H9 (cell line): ENCODE measurements around the gene ZNF831. TPM values are rescaled to one million over a fixed set of nuclear protein-coding genes. Genes with fewer than 3 reads are reported as not detected.

Experiments used
- DNase-seq: peaks from one replicate; pipeline ENCODE4 v3.0.0-alpha.2; 2017
- H2AFZ ChIP-seq: one replicate; pipeline ENCODE4 v1.6.1; 2013; ENCODE audit warnings: mild to moderate bottlenecking, low read length, control low read depth, moderate library complexity
- H2AK5ac ChIP-seq: 2 replicates; pipeline ENCODE4 v1.6.1; 2013; ENCODE audit warnings: low read length, control low read depth, mixed read lengths; ENCODE audit not compliant: insufficient read length
- H2BK120ac ChIP-seq: one replicate; pipeline ENCODE4 v1.6.1; 2013; ENCODE audit warnings: low read depth, mild to moderate bottlenecking, low read length, control low read depth, inconsistent platforms; ENCODE audit not compliant: poor library complexity, severe bottlenecking
- H2BK12ac ChIP-seq: 2 replicates; pipeline ENCODE4 v1.6.1; 2013; ENCODE audit warnings: low read length, control low read depth, mixed read lengths, low read depth; ENCODE audit not compliant: insufficient read length
- H2BK15ac ChIP-seq: 2 replicates; pipeline ENCODE4 v1.6.1; 2013; ENCODE audit warnings: low read depth, low read length, control low read depth
- H2BK20ac ChIP-seq: one replicate; pipeline ENCODE4 v1.6.1; 2013; ENCODE audit warnings: low read depth, mild to moderate bottlenecking, low read length, control low read depth, inconsistent platforms; ENCODE audit not compliant: poor library complexity, severe bottlenecking
- H2BK5ac ChIP-seq: 2 replicates; pipeline ENCODE4 v1.6.1; 2013; ENCODE audit warnings: low read length, control low read depth, mixed read lengths; ENCODE audit not compliant: insufficient read length
- H3K14ac ChIP-seq: 2 replicates; pipeline ENCODE4 v1.6.1; 2013; ENCODE audit warnings: low read length, control low read depth; ENCODE audit not compliant: insufficient read depth
- H3K18ac ChIP-seq: 2 replicates; pipeline ENCODE4 v1.6.1; 2013; ENCODE audit warnings: low read depth, mild to moderate bottlenecking, mixed read lengths, low read length, control low read depth; ENCODE audit not compliant: insufficient read length
- H3K23ac ChIP-seq: 2 replicates; pipeline ENCODE4 v1.6.1; 2013; ENCODE audit warnings: low read length, control low read depth, mixed read lengths, low read depth; ENCODE audit not compliant: insufficient read length
- H3K23me2 ChIP-seq: 2 replicates; pipeline ENCODE4 v1.6.1; 2013; ENCODE audit warnings: low read depth, mild to moderate bottlenecking, mixed read lengths, low read length, control low read depth; ENCODE audit not compliant: insufficient read length, poor library complexity, severe bottlenecking
- H3K27ac ChIP-seq: 2 replicates; pipeline ENCODE4 v1.5.1; 2013; ENCODE audit warnings: low read length, control low read depth, mixed read lengths, low read depth; ENCODE audit not compliant: insufficient read length
- H3K27me3 ChIP-seq: 2 replicates; pipeline ENCODE4 v1.6.1; 2013; ENCODE audit warnings: low read length, control low read depth, inconsistent platforms; ENCODE audit not compliant: insufficient read depth
- H3K4ac ChIP-seq: 2 replicates; pipeline ENCODE4 v1.6.1; 2013; ENCODE audit warnings: low read depth, mild to moderate bottlenecking, control low read depth, inconsistent platforms, low read length, moderate library complexity
- H3K4me1 ChIP-seq: 2 replicates; pipeline ENCODE4 v1.6.1; 2013; ENCODE audit warnings: low read length, control low read depth, inconsistent platforms; ENCODE audit not compliant: insufficient read depth
- H3K4me2 ChIP-seq: 2 replicates; pipeline ENCODE4 v1.6.1; 2013; ENCODE audit warnings: low read length, control low read depth, mixed read lengths; ENCODE audit not compliant: insufficient read length, insufficient read depth
- H3K56ac ChIP-seq: 2 replicates; pipeline ENCODE4 v1.6.1; 2013; ENCODE audit warnings: low read depth, mild to moderate bottlenecking, mixed read lengths, low read length, control low read depth; ENCODE audit not compliant: insufficient read length
- H3K79me1 ChIP-seq: 2 replicates; pipeline ENCODE4 v1.6.1; 2013; ENCODE audit warnings: low read depth, mild to moderate bottlenecking, moderate library complexity, low read length, control low read depth, inconsistent platforms; ENCODE audit not compliant: insufficient read depth, poor library complexity, severe bottlenecking
- H3K79me2 ChIP-seq: 2 replicates; pipeline ENCODE4 v1.6.1; 2013; ENCODE audit warnings: low read length, control low read depth, inconsistent platforms; ENCODE audit not compliant: insufficient read depth
- H3K9ac ChIP-seq: 2 replicates; pipeline ENCODE4 v1.6.1; 2013; ENCODE audit warnings: low read length, control low read depth, mixed read lengths; ENCODE audit not compliant: insufficient read length; ENCODE audit errors: extremely low read depth
- H3K9me3 ChIP-seq: one replicate; pipeline ENCODE4 v1.6.1; 2013; ENCODE audit warnings: low read depth, low read length, inconsistent platforms; ENCODE audit not compliant: control insufficient read depth
- H3T11ph ChIP-seq: one replicate; pipeline ENCODE4 v1.6.1; 2013; ENCODE audit warnings: mild to moderate bottlenecking, low read length, control low read depth, inconsistent platforms
- H4K20me1 ChIP-seq: one replicate; pipeline ENCODE4 v1.6.1; 2013; ENCODE audit not compliant: control insufficient read depth, insufficient read length, insufficient read depth
- H4K5ac ChIP-seq: 2 replicates; pipeline ENCODE4 v1.6.1; 2013; ENCODE audit warnings: low read depth, mild to moderate bottlenecking, mixed read lengths, low read length, control low read depth; ENCODE audit not compliant: insufficient read length
- H4K8ac ChIP-seq: replicated peaks from 2 replicates; pipeline ENCODE4 v1.6.1; 2013; ENCODE audit warnings: low read length, control low read depth, mixed read lengths, low read depth; ENCODE audit not compliant: insufficient read length
- H4K91ac ChIP-seq: 2 replicates; pipeline ENCODE4 v1.6.1; 2013; ENCODE audit warnings: low read depth, mild to moderate bottlenecking, moderate library complexity, mixed read lengths, low read length, control low read depth; ENCODE audit not compliant: insufficient read length
- H3K27ac Mint-ChIP-seq, 3 experiments: 2 replicates in 2 of 3; 3 replicates in 1 of 3; pipeline ENCODE4 v1.8.0; 2020 to 2021; ENCODE audit warnings: mixed read lengths in 3 of 3, mild to moderate bottlenecking in 1 of 3, moderate library complexity in 1 of 3
- H3K27me3 Mint-ChIP-seq: 2 replicates; pipeline ENCODE4 v1.8.0; 2021; ENCODE audit warnings: low read depth, mild to moderate bottlenecking, moderate library complexity, mixed read lengths
- H3K36me3 Mint-ChIP-seq, 3 experiments: 2 replicates in 2 of 3; 3 replicates in 1 of 3; pipeline ENCODE4 v1.8.0; 2020 to 2021; ENCODE audit warnings: low read depth in 3 of 3, mixed read lengths in 3 of 3; ENCODE audit not compliant: insufficient read depth in 1 of 3
- H3K4me1 Mint-ChIP-seq, 2 experiments: 2 replicates each; pipeline ENCODE4 v1.8.0; 2020; ENCODE audit warnings: mixed read lengths in 2 of 2
- H3K4me3 Mint-ChIP-seq, 2 experiments: 2 replicates in 1 of 2; 3 replicates in 1 of 2; pipeline ENCODE4 v1.8.0; 2020 to 2021; ENCODE audit warnings: mild to moderate bottlenecking in 2 of 2, mixed read lengths in 2 of 2, moderate library complexity in 1 of 2
- H3K9me3 Mint-ChIP-seq, 2 experiments: 2 replicates in 1 of 2; 3 replicates in 1 of 2; pipeline ENCODE4 v1.8.0; 2020; ENCODE audit warnings: mild to moderate bottlenecking in 2 of 2, mixed read lengths in 2 of 2, moderate library complexity in 1 of 2
- WGBS: extraction: QIAGEN DNeasy Blood & Tissue Kit; methylation state at CpG from one replicate; pipeline ENCODE4 v1.1.7; 2013; ENCODE audit warnings: missing lambda C conversion rate, low lambda C conversion rate, mixed read lengths; ENCODE audit not compliant: insufficient read length; ENCODE audit errors: extremely low coverage; 5-methylcytosine and 5-hydroxymethylcytosine counted together
- total RNA-seq: library from RNA; stranded (reverse); gene quantifications from 2 replicates; pipeline ENCODE4 v1.2.1, GENCODE V29; 2021
- TF ChIP-seq, protein P1 (sequence below): fragments of 200-600 bp; sonication (generic); conservative IDR thresholded peaks from 3 replicates; pipeline ENCODE4 v1.8.0; 2021; ENCODE audit warnings: antibody characterized with exemption, mild to moderate bottlenecking

ZNF831 gene
- total RNA-seq, 1 experiment from 2014 or later = not detected

DNA sequence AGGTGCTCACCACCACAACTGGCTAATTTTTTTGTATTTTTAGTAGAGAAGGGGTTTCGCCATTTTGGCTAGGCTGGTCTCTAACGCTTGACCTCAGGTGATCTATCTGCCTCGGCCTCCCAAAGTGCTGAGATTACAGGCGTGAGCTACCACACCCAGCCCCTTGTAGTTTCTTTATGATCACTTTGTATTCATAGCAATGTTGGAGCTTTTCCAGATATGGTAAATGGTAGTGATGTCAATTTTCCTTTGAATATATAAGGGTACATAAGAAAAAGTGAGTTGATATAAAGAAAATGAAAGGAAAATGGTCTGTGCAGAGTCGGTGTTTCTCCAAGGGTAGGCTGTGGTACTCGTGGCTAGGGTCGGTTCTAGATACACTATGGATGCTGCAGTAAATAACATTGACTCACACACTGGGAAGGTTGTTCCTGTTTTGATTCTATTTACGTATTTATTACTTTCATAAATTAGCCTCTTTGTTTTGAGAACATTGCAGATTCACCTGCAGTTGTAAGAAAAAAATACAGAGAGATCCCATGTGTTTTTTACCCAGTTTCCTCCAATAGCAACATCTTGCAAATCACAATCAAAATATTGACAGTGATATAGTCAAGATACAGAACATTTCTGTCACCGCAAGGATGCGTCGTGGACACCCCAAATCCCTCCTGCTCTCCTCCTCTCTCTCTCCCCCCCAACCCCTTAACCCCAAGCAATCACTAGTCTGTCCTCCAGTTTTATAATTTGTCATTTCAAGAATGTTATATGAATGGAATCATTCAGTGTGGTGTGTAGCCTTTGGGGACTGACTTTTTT is 2.5 kb downstream of the ZNF831 start:
- no peak overlapping the region for H4K8ac ChIP-seq
- H4K20me1 ChIP-seq = no peaks in the 10 kb centered on the region
- H3K4me3 Mint-ChIP-seq = no peak overlapping the region
- H3K79me2 ChIP-seq = no peaks in the 10 kb centered on the region
- no peak overlapping the region for H2AFZ ChIP-seq
- no peak overlapping the region for H2BK20ac ChIP-seq
- DNase-seq = no peak
- no peak overlapping the region for H3K56ac ChIP-seq
- no peak overlapping the region for H2BK15ac ChIP-seq
- H3K27me3 ChIP-seq = no peaks in the 10 kb centered on the region
- TF ChIP-seq, protein P1, sequence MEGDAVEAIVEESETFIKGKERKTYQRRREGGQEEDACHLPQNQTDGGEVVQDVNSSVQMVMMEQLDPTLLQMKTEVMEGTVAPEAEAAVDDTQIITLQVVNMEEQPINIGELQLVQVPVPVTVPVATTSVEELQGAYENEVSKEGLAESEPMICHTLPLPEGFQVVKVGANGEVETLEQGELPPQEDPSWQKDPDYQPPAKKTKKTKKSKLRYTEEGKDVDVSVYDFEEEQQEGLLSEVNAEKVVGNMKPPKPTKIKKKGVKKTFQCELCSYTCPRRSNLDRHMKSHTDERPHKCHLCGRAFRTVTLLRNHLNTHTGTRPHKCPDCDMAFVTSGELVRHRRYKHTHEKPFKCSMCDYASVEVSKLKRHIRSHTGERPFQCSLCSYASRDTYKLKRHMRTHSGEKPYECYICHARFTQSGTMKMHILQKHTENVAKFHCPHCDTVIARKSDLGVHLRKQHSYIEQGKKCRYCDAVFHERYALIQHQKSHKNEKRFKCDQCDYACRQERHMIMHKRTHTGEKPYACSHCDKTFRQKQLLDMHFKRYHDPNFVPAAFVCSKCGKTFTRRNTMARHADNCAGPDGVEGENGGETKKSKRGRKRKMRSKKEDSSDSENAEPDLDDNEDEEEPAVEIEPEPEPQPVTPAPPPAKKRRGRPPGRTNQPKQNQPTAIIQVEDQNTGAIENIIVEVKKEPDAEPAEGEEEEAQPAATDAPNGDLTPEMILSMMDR = no peak
- no peak overlapping the region for H3K23ac ChIP-seq
- WGBS = no CpG with 5 or more reads among the region's 11 CpGs
- H3K23me2 ChIP-seq = no peaks in the 10 kb centered on the region
- no peak overlapping the region for H3K27ac ChIP-seq
- no peaks in the 10 kb centered on the region for H3K4me1 Mint-ChIP-seq
- H3K9ac ChIP-seq = no peak overlapping the region
- H4K91ac ChIP-seq = no peak overlapping the region
- no peak overlapping the region for H3K27ac Mint-ChIP-seq
- H3K4me2 ChIP-seq = no peak overlapping the region
- no peak overlapping the region for H4K5ac ChIP-seq
- H2BK12ac ChIP-seq = no peak overlapping the region
- no peak overlapping the region for H2BK120ac ChIP-seq
- no peaks in the 10 kb centered on the region for H3K36me3 Mint-ChIP-seq
- H3K9me3 Mint-ChIP-seq = no peaks in the 10 kb centered on the region
- H3K4me1 ChIP-seq = no peaks in the 10 kb centered on the region
- no peak overlapping the region for H3K4ac ChIP-seq
- H2AK5ac ChIP-seq = no peak overlapping the region
- no peak overlapping the region for H2BK5ac ChIP-seq
- H3K27me3 Mint-ChIP-seq = peaks cover 19% of the 10 kb centered on the region
- no peak overlapping the region for H3K14ac ChIP-seq
- no peak overlapping the region for H3T11ph ChIP-seq
- H3K18ac ChIP-seq = no peak overlapping the region
- H3K9me3 ChIP-seq = no peaks in the 10 kb centered on the region
- no peaks in the 10 kb centered on the region for H3K79me1 ChIP-seq
